ENCODE results near the gene PRPSAP2. TPM values are rescaled to one million over a fixed set of nuclear protein-coding genes. Genes with fewer than 3 reads are reported as not detected.

The PRPSAP2 gene
- total and polyA plus RNA-seq, 7 donors: 8.2 to 13.2 (median 10.2) TPM

DNA sequence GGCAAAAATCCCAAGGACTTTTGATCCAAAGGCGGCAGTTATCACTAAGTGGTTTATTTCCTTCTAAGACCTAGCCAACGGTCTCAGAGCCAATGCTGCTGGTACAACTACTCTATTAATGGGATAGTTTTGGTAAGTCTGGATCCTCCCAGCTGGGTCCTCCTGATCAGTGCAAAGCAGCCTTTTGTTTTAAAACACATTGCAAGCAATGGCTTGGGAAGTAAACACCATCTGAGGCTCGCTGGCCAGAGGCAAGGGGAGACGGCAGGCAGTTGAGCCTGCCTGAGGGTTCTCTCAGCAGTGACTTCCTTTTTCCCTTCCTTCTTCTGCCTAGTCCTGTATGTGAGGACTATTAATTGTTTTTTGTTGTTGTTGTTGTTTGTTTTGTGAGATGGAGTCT is 92.4 kb downstream of the PRPSAP2 start:
- H3K4me1 ChIP-seq: no peaks in the 10 kb centered on the region
- no peak for TF ChIP-seq CTCF (IDR thresholded peaks at IDR 0.05)
- intact Hi-C loops (cut with DNase I): no loop called here
- DNase-seq (no peak), ATAC-seq (no peak)
- H3K9me3 ChIP-seq: no peaks in the 10 kb centered on the region
- H3K27me3 ChIP-seq (ENCODE audit: insufficient read depth in 3 of 3, low read length in 2 of 3): peaks cover 0 to 35% (median 7%) of the 10 kb centered on the region in 3 donors
- no peaks in the 10 kb centered on the region for H3K36me3 ChIP-seq (ENCODE audit: insufficient read depth in 1 of 2, low read depth in 1 of 2)
- H3K27ac ChIP-seq: no peak overlapping the region
- no peak overlapping the region for H3K4me3 ChIP-seq
- WGBS, 3 donors: 70 to 72% (median 70%) methylated on average over 4 of the region's 4 CpGs

- Histone ChIP-seq H3K4me3 (no peak overlapping the region), H3K27me3 (ENCODE audit: insufficient read depth in 3 of 3, low read length in 2 of 3) (peaks cover 0 to 30% (median 7%) of the 10 kb centered on the region in 3 donors), H3K27ac (no peak overlapping the region), H3K36me3 (ENCODE audit: insufficient read depth in 1 of 2, low read depth in 1 of 2) (no peaks in the 10 kb centered on the region), H3K9me3 (no peaks in the 10 kb centered on the region), H3K4me1 (no peaks in the 10 kb centered on the region)
- intact Hi-C loops (cut with DNase I): no loop called here
- WGBS, 3 donors: 34 to 49% (median 36%) methylated on average over 34 of the region's 34 CpGs
- DNase-seq (no peak), ATAC-seq (peak in 2 of 4 donors; percentile 21 to 28)
- TF ChIP-seq CTCF (IDR thresholded peaks at IDR 0.05): no peak
Observed at GRCh38 chr17:18950944-18951905, 93.3 kb downstream of the PRPSAP2 start.

DNA sequence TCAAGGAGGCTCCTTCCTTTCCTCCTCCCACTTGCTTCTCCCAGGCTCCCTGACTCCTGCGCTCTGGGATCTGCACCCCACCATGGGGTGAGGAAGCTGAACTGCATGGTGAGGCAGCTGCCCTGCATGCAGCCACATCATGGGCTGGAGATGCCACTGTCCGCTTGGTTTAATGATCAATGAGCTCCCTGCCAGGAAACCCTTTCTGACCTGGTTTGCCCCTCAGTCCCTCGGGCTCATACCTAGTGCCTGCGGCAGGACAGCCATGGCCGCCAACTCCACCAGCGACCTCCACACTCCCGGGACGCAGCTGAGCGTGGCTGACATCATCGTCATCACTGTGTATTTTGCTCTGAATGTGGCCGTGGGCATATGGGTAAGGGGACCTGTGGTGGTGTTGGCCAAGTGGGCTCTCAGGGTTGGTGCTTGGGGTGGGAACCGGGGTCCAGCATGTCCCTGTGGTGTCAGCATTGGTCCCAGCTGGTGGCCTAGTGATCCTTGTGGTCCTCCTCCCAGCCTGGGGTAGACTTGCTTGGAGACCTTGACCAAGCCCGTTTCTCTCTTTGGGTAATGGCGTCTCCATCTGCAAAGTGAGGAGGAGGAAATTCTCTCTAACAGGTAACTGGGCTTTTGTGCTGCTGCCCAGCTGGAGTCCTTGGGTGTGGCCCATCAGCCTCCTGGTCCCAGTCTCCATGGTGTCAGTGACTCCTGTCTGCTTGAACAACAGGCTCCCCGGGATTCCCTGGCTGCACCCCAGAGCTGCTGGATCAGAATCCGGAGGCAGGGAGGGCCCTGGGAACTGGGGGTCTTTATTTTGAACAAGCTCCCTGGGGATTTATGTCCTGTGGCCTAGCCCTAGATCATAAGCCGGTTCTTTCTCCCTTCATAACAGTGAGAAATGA is 94.3 kb downstream of the PRPSAP2 start, which contains the start of gene SLC5A10:
TSS of gene SLC5A10 (plus strand) at position 225 of the 902 bp plus-strand sequence. CDS start at position 266, 41 bp downstream.
- intact Hi-C loops (cut with DNase I): no loop called here
- 81 to 90% (median 89%) methylated on average over 16 to 17 of the region's 17 CpGs for WGBS, 3 donors
- ATAC-seq: no peak
- TF ChIP-seq CTCF (IDR thresholded peaks at IDR 0.05): no peak
- H3K9me3 ChIP-seq: no peaks in the 10 kb centered on the region
- no peaks in the 10 kb centered on the region for H3K4me1 ChIP-seq
- no peak within 1 kb of the TSS for H3K27ac ChIP-seq
- H3K36me3 ChIP-seq (ENCODE audit: insufficient read depth in 1 of 2, low read depth in 1 of 2): no peaks in the 10 kb centered on the region
- DNase-seq: no peak
- no peak within 1 kb of the TSS for H3K4me3 ChIP-seq
- H3K27me3 ChIP-seq (ENCODE audit: insufficient read depth in 3 of 3, low read length in 2 of 3): peaks cover 0 to 26% (median 7%) of the 10 kb centered on the region in 3 donors

DNA sequence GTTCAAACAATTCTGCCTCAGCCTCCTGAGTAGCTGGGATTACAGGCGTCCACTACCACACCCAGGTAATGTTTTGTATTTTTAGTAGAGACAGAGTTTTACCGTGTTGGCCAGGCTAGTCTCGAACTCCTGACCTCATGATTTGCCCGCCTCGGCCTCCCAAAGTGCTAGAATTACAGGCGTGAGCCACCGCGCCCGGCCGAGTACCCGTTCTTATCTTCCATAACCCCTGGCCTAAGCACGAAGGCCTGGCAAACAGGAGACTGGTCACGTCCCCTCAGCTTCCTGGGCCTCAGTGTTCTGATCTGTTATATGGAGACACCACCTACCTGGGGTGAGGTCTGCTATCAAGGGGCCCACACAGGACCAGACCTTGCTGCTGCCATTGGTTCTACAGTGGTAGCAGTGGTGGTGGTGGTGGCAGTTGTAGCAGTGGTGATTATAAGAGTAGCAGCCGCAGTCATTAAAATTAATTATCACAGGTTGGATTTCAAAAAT is 95.3 kb downstream of the PRPSAP2 start:
- DNase-seq: no peak
- intact Hi-C loops (cut with DNase I): no loop called here
- TF ChIP-seq CTCF (IDR thresholded peaks at IDR 0.05): no peak

More for the DNA sequence above, 95.3 kb downstream of the PRPSAP2 start:
- Histone ChIP-seq H3K9me3 (no peaks in the 10 kb centered on the region), H3K4me1 (no peaks in the 10 kb centered on the region), H3K36me3 (ENCODE audit: insufficient read depth in 1 of 2, low read depth in 1 of 2) (no peaks in the 10 kb centered on the region), H3K4me3 (no peak overlapping the region), H3K27me3 (ENCODE audit: insufficient read depth in 3 of 3, low read length in 2 of 3) (peaks cover 0 to 26% (median 7%) of the 10 kb centered on the region in 3 donors), H3K27ac (no peak overlapping the region)
- 91 to 96% (median 95%) methylated on average over 14 of the region's 14 CpGs for WGBS, 3 donors
- no peak for ATAC-seq
